Stimulated activated CD4-positive, alpha-beta T cell treated with anti-CD3 and anti-CD28 coated beads, TNF-alpha, amount 100 ng/mL, for 1 hour (primary cell): ENCODE results near the gene INMT.
"Not testable (repeated sequence)": the region's sequence is repeated elsewhere in the genome, so short reads cannot be mapped to it uniquely, and the experiment has no call there.

Experiments
- DNase-seq, 3 donors: peaks; one replicate each; pipeline ENCODE4 v3.0.0-alpha.2; 2020; ENCODE audit warnings: low read depth in 3 of 3, low spot score in 1 of 3

The INMT gene

DNA sequence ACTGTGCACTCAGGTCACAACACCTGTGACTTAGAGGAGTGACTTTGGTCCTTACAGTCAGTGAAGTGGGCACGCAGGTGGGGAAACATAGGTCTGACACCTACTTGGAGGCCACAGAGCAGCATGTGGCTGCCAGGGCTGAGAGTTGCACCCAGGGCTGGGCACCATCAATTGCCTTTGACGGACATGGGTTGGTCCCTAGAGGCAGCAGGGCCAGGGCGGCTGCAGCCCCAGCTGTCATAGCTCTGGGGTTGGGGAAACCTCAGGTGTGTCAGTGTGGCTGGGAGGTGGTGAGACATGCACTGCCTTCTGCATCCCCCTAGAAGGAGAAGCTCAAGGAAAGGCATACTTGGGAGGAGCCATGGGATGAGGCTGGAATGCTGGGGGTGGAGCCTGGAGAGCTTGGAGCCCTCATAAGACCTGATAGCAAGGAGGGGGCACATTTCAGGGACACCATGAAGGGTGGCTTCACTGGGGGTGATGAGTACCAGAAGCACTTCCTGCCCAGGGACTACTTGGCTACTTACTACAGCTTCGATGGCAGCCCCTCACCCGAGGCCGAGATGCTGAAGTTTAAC lies at the start of gene INMT:
INMT (plus strand) TSS at position 440 of the 578 bp plus-strand sequence; CDS start at position 456, 16 bp downstream.
- no peak for DNase-seq

DNA sequence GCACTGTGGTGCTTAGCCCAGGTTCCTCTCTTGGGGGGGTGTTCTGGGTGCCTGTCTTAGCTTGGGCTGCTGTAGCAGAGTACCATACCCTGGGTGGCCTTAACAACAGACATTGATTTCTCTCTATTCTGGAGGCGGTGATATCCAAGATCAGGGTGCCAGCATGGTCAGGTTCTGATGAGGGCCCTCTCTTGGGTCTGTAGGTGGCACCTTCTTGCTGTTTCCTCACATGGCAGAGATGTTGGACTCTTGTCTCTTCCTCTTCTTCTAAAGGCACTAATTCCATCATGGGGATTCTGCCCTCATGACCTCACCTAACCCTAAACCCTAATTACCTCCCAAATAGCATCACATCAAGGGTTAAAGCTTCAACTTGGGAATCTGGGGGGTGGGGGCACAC lies 49.7 kb upstream of the INMT start:
- no peak for DNase-seq

DNA sequence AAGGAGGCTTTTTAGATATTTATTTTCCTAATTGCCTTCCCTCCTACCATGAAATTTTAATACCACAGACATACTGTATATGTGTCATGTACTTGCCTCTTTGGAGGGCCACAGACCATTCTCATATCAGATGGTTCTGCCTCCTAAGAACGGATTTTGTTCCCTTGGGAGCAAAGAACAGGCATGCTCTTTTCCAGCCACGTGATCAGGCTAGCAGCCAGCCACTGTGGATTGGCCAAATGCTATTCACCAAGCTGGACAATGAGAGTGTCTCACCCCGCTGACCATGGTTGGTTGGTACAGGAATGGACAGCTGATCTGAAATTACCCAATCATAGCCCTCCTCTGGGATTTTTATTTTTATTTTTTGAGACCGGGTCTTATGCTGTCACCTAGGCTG lies 48.2 kb upstream of the INMT start:
- no peak for DNase-seq

DNA sequence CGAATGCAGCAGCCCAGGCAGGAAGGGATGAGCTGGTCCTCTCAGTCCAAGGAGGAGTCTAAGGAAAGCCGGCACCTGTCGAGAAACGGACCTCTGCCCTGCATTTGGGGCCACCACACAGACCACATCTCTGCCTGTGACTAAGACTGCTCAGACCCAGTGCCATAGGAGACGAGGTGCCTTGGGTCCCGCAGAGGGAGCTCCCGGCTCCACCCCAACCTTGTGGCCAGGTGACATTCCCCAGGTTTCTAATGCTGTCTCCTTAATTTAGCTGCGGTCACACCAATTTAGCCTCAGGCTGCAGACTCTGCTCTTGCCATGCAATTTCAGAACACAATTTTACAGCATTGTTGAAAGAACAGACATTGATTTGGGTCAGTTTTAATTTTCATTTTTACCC lies 46.9 kb upstream of the INMT start:
- no peak for DNase-seq

DNA sequence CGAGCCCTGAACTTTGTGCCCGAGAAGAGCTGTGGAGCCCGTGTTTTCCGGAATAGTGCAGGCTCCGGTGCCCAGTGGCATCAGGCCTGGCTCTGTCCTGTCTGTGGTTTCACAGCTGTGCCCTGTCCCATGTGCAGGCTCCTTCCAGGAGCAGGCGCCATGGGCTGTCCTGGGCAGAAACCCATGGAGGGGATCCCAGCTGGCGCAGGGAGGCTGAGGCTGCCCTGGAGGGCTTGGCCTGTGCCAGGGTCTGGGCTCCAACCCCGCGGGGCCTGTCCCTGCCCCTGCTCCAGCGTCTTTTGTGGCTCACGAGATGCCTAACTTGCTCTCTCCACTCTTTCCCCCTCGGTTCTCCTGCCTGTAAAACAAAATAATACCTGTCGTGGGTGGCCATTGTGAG lies 46.3 kb upstream of the INMT start:
- DNase-seq: no peak

DNA sequence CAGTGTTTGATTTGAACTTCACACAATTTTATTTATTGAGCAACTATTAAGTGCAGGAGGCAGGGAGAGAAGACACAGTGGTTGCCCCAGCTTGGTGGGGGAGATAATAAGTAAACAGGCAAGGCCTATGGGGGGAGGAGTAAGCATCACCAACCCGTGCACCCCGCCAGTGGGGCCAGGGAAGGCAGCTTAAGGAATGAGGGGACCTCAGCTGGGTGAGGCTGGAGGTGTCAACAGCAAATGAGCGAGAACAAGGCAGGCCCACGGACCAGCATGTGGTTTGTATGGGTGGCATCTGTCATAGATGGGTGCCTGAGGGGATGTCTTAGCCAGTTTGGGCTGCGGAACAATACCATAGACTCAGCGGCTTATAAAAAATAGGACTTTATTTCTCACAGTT lies 45.6 kb upstream of the INMT start:
- no peak for DNase-seq

DNA sequence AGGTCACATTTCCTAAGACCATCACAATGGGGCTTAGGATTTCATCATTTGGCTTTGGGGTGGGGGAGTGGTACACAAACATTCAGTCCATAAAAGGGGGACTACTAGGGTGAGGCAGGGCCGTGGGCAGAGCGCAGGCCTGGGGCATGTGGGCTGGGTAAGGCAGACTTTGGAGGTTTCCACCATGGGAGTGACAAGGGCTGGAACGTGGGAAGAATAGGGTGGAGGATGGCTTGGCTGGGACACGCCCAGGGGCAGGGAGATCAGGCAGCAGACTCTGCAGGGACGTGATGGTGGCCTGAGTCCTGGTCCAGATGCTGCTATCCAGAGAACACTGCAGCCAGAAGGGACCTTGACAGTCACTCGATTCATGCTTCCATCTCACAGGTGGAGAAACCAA lies 45.0 kb upstream of the INMT start:
- no peak for DNase-seq

DNA sequence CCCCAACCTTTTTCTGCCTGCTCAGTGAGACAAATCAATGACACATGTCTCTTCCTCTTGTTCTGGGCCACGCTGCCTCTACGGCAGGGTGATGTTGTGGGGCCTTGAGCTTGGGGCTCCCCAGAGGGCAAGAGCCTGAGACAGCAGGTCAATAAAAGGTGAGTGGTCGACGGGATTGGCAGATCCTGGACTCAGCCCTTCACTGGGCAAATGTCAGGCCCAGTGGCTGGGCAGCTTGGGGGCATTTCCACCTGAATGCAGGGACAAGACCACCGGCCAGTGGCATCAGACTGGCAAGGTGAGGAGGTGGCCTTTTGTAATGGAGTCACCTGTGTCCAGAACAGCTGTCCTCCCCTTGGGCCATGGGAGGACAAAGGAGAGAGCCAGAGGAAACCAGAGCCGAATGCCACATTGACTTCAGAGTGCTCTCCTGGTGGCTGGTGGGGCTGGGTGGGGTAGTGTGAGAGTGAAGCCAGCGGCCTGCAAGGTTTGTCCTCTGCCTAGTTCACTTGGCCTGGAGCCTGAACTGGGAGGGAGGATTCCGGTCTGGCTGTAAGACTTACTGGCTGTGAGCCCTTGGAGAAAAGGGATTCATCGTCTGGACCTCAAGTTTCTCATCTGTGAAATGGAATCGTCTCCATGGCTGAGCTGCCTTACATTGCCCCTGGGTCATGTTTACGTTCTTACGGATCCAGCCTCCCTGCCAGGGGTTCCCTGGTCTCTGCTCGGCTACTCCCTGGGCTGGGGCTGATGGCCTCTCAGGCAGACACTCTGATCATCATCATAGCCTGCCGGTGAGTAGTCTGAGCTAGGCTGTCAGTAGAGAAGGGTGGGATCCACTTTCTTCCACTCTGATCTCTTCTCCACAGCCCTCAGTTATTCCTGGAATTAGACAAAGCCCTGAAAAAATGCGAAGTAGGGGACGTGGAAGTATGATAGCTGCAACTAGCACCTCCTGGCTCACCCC lies 44.3 kb upstream of the INMT start:
- no peak for DNase-seq

DNA sequence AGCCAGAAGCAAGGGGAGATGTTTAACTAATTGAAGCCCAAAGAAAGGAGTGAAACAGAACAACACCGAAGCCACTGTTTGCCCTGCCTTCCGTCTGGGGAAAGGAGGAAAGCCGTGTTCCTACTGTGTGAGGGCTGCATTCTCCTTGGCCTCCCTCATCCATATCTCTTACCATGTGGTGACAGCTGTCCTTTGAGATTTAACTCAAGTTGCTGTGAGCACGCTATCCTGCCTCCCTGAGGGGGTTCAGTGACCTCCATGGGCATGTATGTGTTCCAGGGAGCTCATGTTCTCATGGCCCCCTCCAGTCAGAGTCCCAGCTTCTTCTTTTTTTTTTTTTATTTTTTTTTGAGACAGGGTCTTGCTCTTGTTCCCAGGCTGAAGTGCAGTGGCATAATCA lies 43.5 kb upstream of the INMT start:
- no peak for DNase-seq

DNA sequence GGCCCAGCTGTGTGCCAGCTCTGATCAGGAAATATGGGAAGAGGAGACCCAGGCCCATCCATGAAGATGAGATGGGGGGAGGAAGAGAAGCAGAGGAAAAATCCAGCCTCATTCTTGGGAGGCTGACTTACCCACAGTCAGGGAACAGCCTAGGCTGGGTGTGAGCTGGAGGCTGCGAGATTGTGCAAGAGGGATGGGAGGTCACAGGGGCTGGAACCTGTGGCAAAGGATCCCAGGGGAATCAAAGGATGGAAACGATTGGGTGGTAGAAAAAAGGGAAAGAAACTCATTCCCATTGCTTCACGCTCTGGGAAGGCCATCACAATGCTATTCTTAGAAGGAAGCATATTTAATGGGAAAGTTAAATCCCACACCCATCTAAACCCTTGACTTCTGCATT lies 43.0 kb upstream of the INMT start:
- no peak for DNase-seq

DNA sequence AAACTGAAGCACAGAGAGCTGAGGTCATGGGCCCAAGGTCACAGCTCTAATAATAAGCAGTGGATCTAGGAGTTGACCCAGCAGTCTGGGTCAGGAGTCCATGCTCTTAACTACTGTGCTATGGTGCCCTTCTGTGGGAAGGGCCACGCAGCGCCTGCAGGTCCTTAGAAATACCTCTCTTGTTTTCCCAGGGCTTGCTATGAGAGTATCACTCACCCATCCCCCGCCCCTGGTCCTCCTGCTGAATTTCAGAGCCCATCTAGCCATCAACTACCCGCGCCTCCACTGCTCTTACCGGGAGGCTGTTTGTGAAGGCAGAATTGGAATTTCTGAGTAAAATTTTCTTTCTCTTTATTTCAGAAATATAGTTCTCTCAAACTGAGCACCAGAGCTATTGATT lies 42.4 kb upstream of the INMT start:
- DNase-seq: no peak

DNA sequence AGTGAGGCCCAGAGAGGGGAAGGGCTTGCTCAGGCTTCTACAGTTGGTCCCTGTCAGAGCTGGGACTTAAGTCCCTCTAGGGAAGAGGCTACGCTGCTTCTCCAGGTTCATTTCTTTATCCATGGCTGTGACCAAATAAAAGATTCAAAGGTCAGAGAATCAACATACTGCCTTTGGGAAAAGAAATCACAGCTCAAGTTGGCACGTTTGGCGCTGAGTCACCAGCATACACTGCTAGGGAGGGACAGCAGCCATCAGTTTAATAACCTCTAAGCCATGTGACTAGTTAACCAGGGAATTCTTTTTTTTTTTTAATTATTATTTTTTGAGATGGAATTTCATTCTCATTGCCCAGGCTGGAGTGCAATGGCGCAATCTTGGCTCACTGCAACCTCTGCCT lies 41.3 kb upstream of the INMT start:
- no peak for DNase-seq

DNA sequence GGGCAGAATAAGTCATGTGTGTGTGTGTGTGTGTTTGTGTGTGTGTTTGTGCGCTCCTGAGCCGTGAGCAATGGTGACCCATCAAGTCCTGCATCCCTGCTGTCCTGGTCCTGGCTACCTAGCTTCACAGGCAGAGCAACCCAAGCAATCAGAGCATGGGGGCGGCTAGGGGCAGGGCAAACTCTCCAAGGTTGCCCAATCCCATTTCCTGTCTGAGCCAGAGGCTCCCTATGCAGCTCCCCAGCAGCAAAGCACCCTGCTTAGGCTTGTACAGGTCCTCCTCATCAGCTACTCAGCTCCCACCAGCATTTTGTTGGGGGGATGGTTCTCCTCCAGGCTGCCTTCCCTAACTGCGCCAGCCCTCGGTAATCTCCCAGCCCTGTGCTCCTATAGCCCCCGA lies 38.5 kb upstream of the INMT start:
- no peak for DNase-seq

DNA sequence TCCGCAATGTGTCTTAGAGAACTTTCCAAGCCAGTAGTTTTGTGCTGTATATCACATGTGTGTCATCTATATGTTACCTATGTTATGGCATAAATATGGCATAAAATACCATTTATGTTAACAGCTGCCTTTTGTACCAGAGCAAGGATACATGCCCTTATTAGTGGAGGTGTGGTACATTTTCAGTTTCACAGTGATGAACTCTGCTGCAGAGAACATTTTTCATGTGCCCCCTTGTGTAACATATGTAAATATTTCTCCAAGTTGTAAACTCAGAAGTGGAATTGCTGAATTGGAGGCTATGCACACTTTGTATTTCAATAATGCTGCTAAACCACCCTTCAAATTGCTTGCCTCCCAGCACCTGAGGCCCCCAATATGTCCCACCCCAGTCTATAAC lies 37.8 kb upstream of the INMT start:
- no peak for DNase-seq

DNA sequence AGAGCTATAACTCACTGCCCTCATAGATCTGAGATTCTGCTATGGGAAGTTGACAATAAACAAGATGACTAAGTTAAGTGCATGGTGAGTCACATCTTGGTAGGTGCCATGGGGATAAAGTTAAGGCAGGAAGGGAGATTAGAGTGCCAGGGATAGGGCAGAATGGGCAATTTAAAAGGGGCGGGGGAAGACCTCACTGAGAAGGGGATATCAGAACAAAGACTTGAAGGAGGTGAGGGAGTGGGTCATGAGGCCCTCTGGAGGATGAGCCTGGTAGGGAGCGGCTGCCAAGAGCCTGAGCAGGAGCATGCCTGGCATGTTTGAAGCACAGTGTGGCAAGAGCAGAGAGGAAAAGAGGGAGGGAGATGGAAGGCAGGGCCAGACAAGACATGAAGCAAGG lies 34.8 kb upstream of the INMT start:
- no peak for DNase-seq

DNA sequence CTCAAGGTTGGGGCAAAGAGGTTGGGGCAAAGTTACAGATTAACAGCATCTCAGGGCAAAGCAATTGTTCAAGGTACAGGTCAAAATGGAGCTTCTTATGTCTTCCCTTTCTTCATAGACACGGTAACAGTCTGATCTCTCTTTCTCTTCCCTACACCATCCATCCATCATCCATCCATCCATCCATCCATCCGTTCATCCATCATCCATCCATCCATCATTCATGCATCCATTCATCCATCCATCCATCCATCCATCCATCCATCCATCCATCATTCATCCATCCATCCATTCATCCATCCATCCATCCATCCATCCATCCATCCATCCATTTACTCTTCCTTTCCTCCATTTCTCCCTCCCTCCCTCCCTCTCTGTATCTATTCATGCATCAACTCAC lies 32.5 kb upstream of the INMT start:
- DNase-seq: not testable (repeated sequence)

DNA sequence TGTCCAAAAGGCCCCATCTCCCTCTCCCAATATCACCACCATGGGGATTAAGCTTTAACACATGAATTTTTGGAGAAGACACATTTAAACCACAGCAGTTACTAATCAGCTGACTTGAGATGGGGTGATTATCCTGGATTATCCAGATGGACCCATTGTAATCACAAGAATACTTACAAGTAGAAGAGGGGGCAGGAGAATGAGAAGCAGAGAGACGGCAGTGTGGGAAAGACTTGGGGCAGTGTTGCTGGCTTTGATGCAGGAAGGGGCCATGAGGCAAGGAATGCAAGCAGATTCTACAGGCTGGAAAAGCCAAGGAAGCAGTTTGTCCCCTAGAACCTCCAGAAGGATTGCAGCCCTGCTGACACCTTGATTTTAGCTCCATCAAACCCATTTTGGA lies 30.7 kb upstream of the INMT start:
- no peak for DNase-seq

DNA sequence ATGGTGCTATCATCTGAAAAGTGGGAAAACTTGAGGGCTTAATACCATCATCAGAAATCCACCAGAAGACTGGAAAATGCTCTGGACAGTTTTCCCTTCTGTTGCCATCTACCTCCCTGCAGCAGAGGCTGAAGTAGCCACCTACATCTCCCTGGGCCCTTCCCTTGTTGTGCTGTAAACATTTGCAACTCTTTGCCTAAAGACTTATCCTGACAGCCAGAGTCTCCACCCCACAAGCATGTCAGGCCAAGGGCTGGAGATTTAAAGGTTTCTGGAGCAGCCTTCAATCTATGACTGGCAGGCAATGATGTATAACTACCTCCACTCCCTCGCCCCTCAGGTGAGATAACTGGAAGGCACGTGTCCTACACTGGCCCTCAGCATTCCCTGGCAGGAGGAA lies 29.7 kb upstream of the INMT start:
- DNase-seq: no peak

DNA sequence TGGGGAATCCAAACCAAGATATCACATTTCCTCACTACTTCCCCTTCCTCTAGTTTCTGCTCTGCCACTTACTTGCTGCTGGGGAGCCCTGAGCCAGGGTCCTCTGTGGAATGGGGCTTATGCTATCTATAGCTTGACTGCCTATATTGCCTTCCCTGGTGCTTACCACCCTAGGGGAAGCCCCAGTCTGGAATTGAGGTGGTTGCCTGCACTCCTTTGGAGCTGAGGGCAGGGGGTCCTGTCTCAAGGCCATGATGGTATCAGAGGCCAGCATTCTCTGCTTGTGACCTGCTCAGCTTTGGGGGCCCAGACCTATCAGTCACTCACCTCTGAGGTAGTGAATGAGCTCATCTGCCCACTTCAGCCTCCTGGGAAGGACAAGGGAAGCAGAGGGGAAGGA lies 29.3 kb upstream of the INMT start:
- DNase-seq: no peak

DNA sequence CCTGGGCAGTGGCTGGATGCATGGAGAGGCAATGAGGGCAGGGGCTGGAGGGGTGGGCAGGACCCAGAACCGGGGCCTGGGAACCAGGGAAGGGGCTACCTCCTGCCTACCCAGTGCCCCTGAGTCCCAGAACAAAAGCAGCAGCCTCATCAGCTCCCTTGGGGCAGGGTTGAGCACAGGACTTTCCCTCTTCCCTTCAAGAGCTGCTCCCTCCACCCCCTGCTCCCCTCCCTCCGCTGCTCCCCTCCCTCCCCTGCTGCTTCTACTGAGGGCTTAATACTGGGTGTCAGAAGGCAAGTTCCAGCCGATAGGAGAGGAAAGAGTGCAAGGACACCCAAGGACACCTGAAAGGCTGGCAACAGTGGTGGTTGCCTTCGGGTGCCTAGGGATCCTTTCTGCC lies 28.2 kb upstream of the INMT start:
- DNase-seq: no peak

DNA sequence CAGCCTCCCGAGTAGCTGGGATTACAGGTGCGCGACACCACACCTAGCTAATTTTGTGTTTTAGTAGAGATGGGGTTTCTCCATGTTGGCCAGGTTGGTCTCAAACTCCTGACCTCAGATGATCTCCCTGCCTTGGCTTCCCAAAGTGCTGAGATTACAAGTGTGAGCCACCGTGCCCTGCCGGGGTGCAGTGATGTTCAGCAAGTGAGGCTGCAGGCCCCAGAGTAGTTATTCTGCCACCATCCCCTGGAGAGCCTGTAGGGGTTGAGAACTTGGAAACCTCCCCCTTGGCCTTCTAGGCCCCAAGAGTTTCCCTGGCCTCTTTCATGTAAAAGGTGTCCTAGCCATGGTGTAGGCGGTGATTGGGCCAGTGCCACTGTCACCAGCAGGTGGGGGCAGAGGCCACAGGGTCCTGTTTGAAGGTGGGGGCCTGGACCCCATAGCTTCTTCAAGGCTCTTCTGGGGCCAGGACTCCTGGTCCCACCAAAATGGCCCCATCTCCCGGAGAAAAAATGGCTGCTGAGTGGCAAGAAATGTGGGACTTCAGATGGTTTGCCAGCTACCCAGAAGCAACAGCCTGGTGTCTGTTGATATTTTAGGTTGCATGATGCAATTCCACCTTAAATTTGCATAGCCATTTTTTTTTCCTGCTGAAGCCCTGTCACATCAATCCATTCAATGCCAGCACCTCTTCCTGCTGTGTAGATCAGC lies 25.5 kb upstream of the INMT start:
- DNase-seq: no peak
